ENCODE data around the gene PADI3. TPM values are rescaled to one million over a fixed set of nuclear protein-coding genes. Genes with fewer than 3 reads are reported as not detected.

Gene PADI3
- total RNA-seq, 4 donors from 2014 or later, result not detected

DNA sequence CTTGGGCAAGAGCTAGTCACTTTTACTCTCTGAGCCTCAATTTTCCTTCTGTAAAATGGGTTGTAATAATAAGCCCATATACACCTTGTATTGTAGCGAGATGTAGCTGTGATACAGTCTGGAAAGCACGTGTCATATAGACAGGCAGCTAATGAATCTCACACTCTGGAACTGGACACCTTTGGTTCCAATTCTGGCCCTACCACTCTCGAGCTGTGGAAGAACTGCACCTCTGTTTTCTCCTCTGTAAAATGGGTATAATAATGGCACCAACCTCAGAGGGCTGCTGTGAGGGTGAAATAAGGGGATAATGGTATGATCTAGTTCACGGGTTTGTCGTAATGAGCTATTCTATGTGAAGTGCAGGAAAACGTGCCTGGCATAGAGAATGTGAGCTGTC, 58.4 kb downstream of the PADI3 start:
- Histone ChIP-seq H3K9me3 (no peaks in the 10 kb centered on the region), H3K4me1 (no peaks in the 10 kb centered on the region), H3K36me3 (no peaks in the 10 kb centered on the region), H3K4me3 (no peak overlapping the region), H3K27me3 (peaks cover 40% of the 10 kb centered on the region), H3K27ac (no peak overlapping the region)
- TF ChIP-seq CTCF (IDR thresholded peaks at IDR 0.05), result no peak
- TF ChIP-seq POLR2A (IDR thresholded peaks at IDR 0.05), result no peak
- no peak for TF ChIP-seq EP300 (IDR thresholded peaks at IDR 0.05; ENCODE audit: low read depth)
- no peak for TF ChIP-seq POLR2AphosphoS5 (IDR thresholded peaks at IDR 0.05)
- DNase-seq, result no peak
- intact Hi-C loops (cut with DNase I; ENCODE audit: low total_unique reads), result no loop called here
- in situ Hi-C loops (cut with MboI; ENCODE audit: low pct_ligation_motif_present in 1 of 4, low pct_unique_long_range_greater_than_20kb in 1 of 4, low sequenced_read_pairs in 3 of 4), result no loop called here
- 40 to 76% methylated on average over 1 to 6 of the region's 6 CpGs for WGBS, 2 donors (ENCODE audit: low coverage in 1 of 2)

DNA sequence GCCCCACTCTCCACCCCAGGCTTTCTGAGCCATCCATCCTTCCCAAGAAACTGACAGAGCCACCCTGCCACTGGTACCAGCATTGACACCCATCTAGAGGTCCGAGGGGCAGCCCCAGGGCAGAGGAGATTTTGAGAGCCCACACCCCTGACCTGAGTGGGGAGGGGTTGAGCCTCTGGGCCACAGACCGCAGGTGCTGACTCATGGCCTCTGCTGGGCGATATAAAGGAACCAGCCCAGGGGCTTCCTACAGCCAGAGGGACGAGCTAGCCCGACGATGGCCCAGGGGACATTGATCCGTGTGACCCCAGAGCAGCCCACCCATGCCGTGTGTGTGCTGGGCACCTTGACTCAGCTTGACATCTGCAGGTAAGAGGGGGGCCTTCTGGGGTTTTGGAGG, 59.0 kb downstream of the PADI3 start, which contains the start of gene PADI4:
Gene PADI4 (plus strand): TSS at position 252 of the 400 bp plus-strand sequence. CDS start 26 bp downstream, at position 278.
- Histone ChIP-seq H3K36me3 (no peaks in the 10 kb centered on the region), H3K27me3 (peaks cover 46% of the 10 kb centered on the region), H3K9me3 (no peaks in the 10 kb centered on the region), H3K4me1 (no peaks in the 10 kb centered on the region), H3K4me3 (no peak within 1 kb of the TSS), H3K27ac (no peak within 1 kb of the TSS)
- intact Hi-C loops (cut with DNase I; ENCODE audit: low total_unique reads) (no loop called here), in situ Hi-C loops (cut with MboI; ENCODE audit: low pct_ligation_motif_present in 1 of 4, low pct_unique_long_range_greater_than_20kb in 1 of 4, low sequenced_read_pairs in 3 of 4) (no loop called here)
- 52 to 58% methylated on average over 3 to 8 of the region's 8 CpGs for whole genome bisulfite sequencing, 2 donors (ENCODE audit: low coverage in 1 of 2)
- TF ChIP-seq POLR2A (IDR thresholded peaks at IDR 0.05) (no peak), CTCF (IDR thresholded peaks at IDR 0.05) (no peak), EP300 (IDR thresholded peaks at IDR 0.05; ENCODE audit: low read depth) (no peak), POLR2AphosphoS5 (IDR thresholded peaks at IDR 0.05) (no peak)
- DNase-seq, result no peak

GRCh38 chr1:17308593-17308992, 59.7 kb downstream of the PADI3 start:
- peaks cover 48% of the 10 kb centered on the region for H3K27me3 ChIP-seq
- H3K27ac ChIP-seq, result no peak overlapping the region
- TF ChIP-seq POLR2AphosphoS5 (IDR thresholded peaks at IDR 0.05) (no peak), POLR2A (IDR thresholded peaks at IDR 0.05) (no peak), CTCF (IDR thresholded peaks at IDR 0.05) (no peak), EP300 (IDR thresholded peaks at IDR 0.05; ENCODE audit: low read depth) (no peak)
- intact Hi-C loops (cut with DNase I; ENCODE audit: low total_unique reads), result no loop called here
- no peak for DNase-seq
- H3K4me1 ChIP-seq, result no peaks in the 10 kb centered on the region
- in situ Hi-C loops (cut with MboI; ENCODE audit: low pct_ligation_motif_present in 1 of 4, low pct_unique_long_range_greater_than_20kb in 1 of 4, low sequenced_read_pairs in 3 of 4), result no loop called here
- H3K36me3 ChIP-seq, result no peaks in the 10 kb centered on the region
- no peak overlapping the region for H3K4me3 ChIP-seq
- H3K9me3 ChIP-seq, result no peaks in the 10 kb centered on the region
- 64% methylated on average over 5 of the region's 6 CpGs; no CpG with 5 or more reads in 1 of the 2 donors for WGBS, 2 donors (ENCODE audit: low coverage in 1 of 2)

- DNase-seq, result no peak
- 50 to 58% methylated on average over 5 to 8 of the region's 8 CpGs for WGBS, 2 donors (ENCODE audit: low coverage in 1 of 2)
- no peaks in the 10 kb centered on the region for H3K36me3 ChIP-seq
- H3K9me3 ChIP-seq, result no peaks in the 10 kb centered on the region
- no peak for TF ChIP-seq EP300 (IDR thresholded peaks at IDR 0.05; ENCODE audit: low read depth)
- no peak for TF ChIP-seq CTCF (IDR thresholded peaks at IDR 0.05)
- TF ChIP-seq POLR2A (IDR thresholded peaks at IDR 0.05), result no peak
- TF ChIP-seq POLR2AphosphoS5 (IDR thresholded peaks at IDR 0.05), result no peak
- intact Hi-C loops (cut with DNase I; ENCODE audit: low total_unique reads) (no loop called here), in situ Hi-C loops (cut with MboI; ENCODE audit: low pct_ligation_motif_present in 1 of 4, low pct_unique_long_range_greater_than_20kb in 1 of 4, low sequenced_read_pairs in 3 of 4) (no loop called here)
- H3K27me3 ChIP-seq, result peaks cover 48% of the 10 kb centered on the region
- no peak overlapping the region for H3K27ac ChIP-seq
- H3K4me3 ChIP-seq, result no peak overlapping the region
- H3K4me1 ChIP-seq, result no peaks in the 10 kb centered on the region
Observed at GRCh38 chr1:17309426-17310067, 60.6 kb downstream of the PADI3 start.
